ENCODE results near the gene RASL10B. TPM values are rescaled to one million over a fixed set of nuclear protein-coding genes. Genes with fewer than 3 reads are reported as not detected.

The RASL10B gene
- total RNA-seq, 1 experiment from 2014 or later: 0.09 TPM

- no peak for TF ChIP-seq CTCF (IDR thresholded peaks at IDR 0.05; ENCODE audit: unreplicated experiment)
- BruUV-seq (replicated peaks): no TSS peak
- Mint-ChIP-seq H3K27ac (ENCODE audit: low read depth, unreplicated experiment) (no peak overlapping the region), H3K36me3 (ENCODE audit: insufficient read depth, unreplicated experiment) (peaks cover 70% of the 10 kb centered on the region), H3K4me1 (ENCODE audit: insufficient read depth, unreplicated experiment) (peaks cover 5% of the 10 kb centered on the region), H3K27me3 (ENCODE audit: insufficient read depth, unreplicated experiment) (no peaks in the 10 kb centered on the region), H3K4me3 (ENCODE audit: unreplicated experiment) (no peak overlapping the region), H3K9me3 (ENCODE audit: unreplicated experiment) (no peaks in the 10 kb centered on the region)
- CTCF ChIA-PET: interaction anchor here (0.5 to 1.9 kb wide), 3 partner anchors 17 to 112 kb away, joined by 3 to 7 read pairs (median 4); no protein-coding TSS in a partner anchor
- POLR2A ChIA-PET: interaction anchor here (0.8 kb wide), 1 partner anchor 9 kb away, joined by 3 read pairs; no protein-coding TSS in a partner anchor
- intact Hi-C loops (cut with micrococcal nuclease): no loop called here
- DNase-seq (ENCODE audit: unreplicated experiment): no peak
Observed at GRCh38 chr17:35692512-35693210, 38.8 kb upstream of the RASL10B start.

- Mint-ChIP-seq H3K4me1 (ENCODE audit: insufficient read depth, unreplicated experiment) (peaks cover 5% of the 10 kb centered on the region), H3K9me3 (ENCODE audit: unreplicated experiment) (no peaks in the 10 kb centered on the region), H3K36me3 (ENCODE audit: insufficient read depth, unreplicated experiment) (peaks cover 70% of the 10 kb centered on the region), H3K4me3 (ENCODE audit: unreplicated experiment) (no peak overlapping the region), H3K27me3 (ENCODE audit: insufficient read depth, unreplicated experiment) (no peaks in the 10 kb centered on the region), H3K27ac (ENCODE audit: low read depth, unreplicated experiment) (peak overlapping the region; percentile 69)
- POLR2A ChIA-PET: interaction anchor here (0.7 kb wide), 1 partner anchor 16 kb away, joined by 3 read pairs; no protein-coding TSS in a partner anchor
- CTCF ChIA-PET: interaction anchor here (0.6 to 1.0 kb wide), 2 partner anchors 81 to 578 kb away, joined by 3 to 4 read pairs; no protein-coding TSS in a partner anchor
- intact Hi-C loops (cut with micrococcal nuclease): no loop called here
- no peak for TF ChIP-seq CTCF (IDR thresholded peaks at IDR 0.05; ENCODE audit: unreplicated experiment)
- DNase-seq (ENCODE audit: unreplicated experiment): no peak
- BruUV-seq (replicated peaks): no TSS peak
Observed at GRCh38 chr17:35693662-35694061, 37.8 kb upstream of the RASL10B start.

- intact Hi-C loops (cut with micrococcal nuclease): no loop called here
- no peak for TF ChIP-seq CTCF (IDR thresholded peaks at IDR 0.05; ENCODE audit: unreplicated experiment)
Observed at GRCh38 chr17:35694906-35695305, 36.5 kb upstream of the RASL10B start.

GRCh38 chr17:35695613-35696012 is 35.8 kb upstream of the RASL10B start:
- ChIA-PET POLR2A (no interaction called here), CTCF (interaction anchor here (0.6 to 1.9 kb wide), 6 partner anchors 14 to 157 kb away, joined by 3 to 11 read pairs (median 4); no protein-coding TSS in a partner anchor)
- no TSS peak for BruUV-seq (replicated peaks)
- H3K4me3 Mint-ChIP-seq (ENCODE audit: unreplicated experiment): no peak overlapping the region
- no peaks in the 10 kb centered on the region for H3K4me1 Mint-ChIP-seq (ENCODE audit: insufficient read depth, unreplicated experiment)
- H3K9me3 Mint-ChIP-seq (ENCODE audit: unreplicated experiment): no peaks in the 10 kb centered on the region
- no peaks in the 10 kb centered on the region for H3K27me3 Mint-ChIP-seq (ENCODE audit: insufficient read depth, unreplicated experiment)
- TF ChIP-seq CTCF (IDR thresholded peaks at IDR 0.05; ENCODE audit: unreplicated experiment): no peak
- DNase-seq (ENCODE audit: unreplicated experiment): no peak
- intact Hi-C loops (cut with micrococcal nuclease): no loop called here
- peaks cover 57% of the 10 kb centered on the region for H3K36me3 Mint-ChIP-seq (ENCODE audit: insufficient read depth, unreplicated experiment)
- H3K27ac Mint-ChIP-seq (ENCODE audit: low read depth, unreplicated experiment): peak overlapping the region; percentile 63

More at GRCh38 chr17:35694906-35695305, 36.5 kb upstream of the RASL10B start:
- no peak overlapping the region for H3K4me3 Mint-ChIP-seq (ENCODE audit: unreplicated experiment)
- no peaks in the 10 kb centered on the region for H3K27me3 Mint-ChIP-seq (ENCODE audit: insufficient read depth, unreplicated experiment)
- ChIA-PET POLR2A (interaction anchor here (1.0 kb wide), 1 partner anchor 15 kb away, joined by 4 read pairs; no protein-coding TSS in a partner anchor), CTCF (interaction anchor here (1.0 to 1.9 kb wide), 3 partner anchors 53 to 83 kb away, joined by 3 to 11 read pairs (median 6); no protein-coding TSS in a partner anchor)
- H3K27ac Mint-ChIP-seq (ENCODE audit: low read depth, unreplicated experiment): no peak overlapping the region
- H3K9me3 Mint-ChIP-seq (ENCODE audit: unreplicated experiment): no peaks in the 10 kb centered on the region
- DNase-seq (ENCODE audit: unreplicated experiment): no peak
- H3K4me1 Mint-ChIP-seq (ENCODE audit: insufficient read depth, unreplicated experiment): peaks cover 3% of the 10 kb centered on the region
- BruUV-seq (replicated peaks): no TSS peak
- peaks cover 64% of the 10 kb centered on the region for H3K36me3 Mint-ChIP-seq (ENCODE audit: insufficient read depth, unreplicated experiment)

All from MCF 10A (cell line).